HG03025 (cell line): ENCODE results near the gene SPAG9.
A peak's percentile ranks its signal among the peaks of the same experiment; 100 is the strongest.
"Not testable (repeated sequence)": the region's sequence is repeated elsewhere in the genome, so short reads cannot be mapped to it uniquely, and the experiment has no call there.

ENCODE experiments used
- ATAC-seq: cut with Tn5 transposase; IDR thresholded peaks from one replicate; pipeline ENCODE4 v1.9.1; 2021; ENCODE audit warnings: mild to moderate bottlenecking, moderate library complexity; ENCODE audit not compliant: unreplicated experiment, low FRiP score

The SPAG9 gene

DNA sequence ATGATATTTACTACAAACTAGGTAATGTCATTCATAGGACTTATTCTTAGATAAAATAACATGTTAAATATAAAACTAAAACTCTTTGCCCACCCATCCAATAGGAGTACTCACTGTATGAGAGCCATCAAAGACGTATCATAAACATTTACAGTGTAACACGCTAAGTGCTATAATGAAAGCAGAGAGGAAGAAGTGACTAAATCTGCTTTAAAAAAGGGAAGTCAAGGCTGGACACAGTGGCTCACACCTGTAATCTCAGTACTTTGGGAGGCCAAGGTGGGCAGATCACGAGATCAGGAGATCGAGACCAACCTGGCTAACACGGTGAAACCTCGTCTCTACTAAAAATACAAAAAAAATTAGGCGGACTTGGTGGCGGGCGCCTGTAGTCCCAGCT is 32.4 kb downstream of the SPAG9 start:
- no peak for ATAC-seq

DNA sequence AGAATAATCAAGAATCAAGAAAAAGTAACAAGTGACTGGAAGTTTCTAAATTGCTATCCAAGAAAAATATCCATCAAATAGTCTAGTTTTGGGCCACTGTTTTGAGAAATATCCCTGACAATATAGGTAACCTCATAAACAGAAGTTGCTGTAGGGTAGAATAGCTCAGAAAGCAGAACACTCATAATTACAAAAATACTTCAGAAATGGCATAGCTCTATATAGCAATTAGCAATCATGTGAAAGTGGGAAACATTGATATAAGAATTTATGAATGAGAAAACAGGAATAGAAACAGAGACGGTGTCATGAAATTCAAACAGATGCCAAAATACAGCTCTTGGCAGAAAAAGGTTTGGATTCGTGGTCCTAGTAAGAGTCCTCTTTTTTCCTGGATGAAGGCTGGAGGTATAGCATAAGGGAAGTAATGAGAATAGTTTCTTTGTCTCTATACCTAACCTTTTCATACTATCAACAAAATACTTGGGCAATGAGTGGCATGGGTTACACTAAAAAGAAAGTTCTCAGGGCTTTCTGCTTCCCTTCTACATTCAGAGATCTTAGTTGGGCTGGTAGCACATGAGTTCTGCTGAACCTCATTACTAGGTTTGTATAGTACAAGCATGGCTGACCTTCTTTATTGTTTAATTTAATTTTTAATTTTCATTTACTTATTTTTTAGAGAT is 33.5 kb downstream of the SPAG9 start:
- ATAC-seq, result no peak

- no peak for ATAC-seq
These were observed 35.4 kb downstream of the SPAG9 start for GRCh38 chr17:51085150-51085805.

DNA sequence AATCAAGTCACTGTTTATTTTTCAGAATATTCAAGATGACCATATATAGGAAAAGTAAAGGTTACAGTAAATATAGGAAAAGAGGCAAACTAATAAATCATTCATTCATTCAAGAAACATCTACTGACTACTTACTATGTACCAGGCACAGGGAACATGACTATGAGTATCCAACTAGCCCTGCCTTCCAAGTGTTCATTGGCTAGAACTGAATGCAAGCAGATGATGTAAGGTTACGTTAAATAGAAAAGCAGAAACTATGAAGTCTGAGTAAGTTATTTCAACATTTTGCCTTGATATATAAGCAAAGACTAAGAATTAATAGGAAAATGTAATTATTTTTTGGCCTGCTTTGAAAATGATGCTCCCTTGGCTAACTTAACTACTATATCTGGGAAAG is 36.7 kb downstream of the SPAG9 start:
- no peak for ATAC-seq

- ATAC-seq, result not testable (repeated sequence)
These were observed 37.3 kb downstream of the SPAG9 start for GRCh38 chr17:51083364-51083763.

DNA sequence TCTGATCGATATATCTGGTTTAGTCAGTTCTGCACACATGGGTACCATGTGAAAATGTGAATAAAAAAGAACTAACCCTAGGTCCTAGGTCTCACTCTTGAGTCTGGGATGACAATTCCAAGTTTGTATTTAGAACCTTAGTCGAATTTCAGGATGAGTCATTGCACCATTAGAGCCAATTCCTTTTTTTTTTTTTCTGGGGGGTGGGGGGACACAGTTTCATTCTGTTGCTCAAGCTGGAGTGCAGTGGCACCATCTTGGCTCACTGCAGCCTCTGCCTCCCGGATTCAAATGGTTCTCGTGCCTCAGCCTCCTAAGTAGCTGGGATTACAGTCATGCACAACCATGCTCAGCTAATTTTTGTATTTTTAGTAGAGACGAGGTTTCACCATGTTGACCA is 41.6 kb downstream of the SPAG9 start:
- ATAC-seq, result no peak

DNA sequence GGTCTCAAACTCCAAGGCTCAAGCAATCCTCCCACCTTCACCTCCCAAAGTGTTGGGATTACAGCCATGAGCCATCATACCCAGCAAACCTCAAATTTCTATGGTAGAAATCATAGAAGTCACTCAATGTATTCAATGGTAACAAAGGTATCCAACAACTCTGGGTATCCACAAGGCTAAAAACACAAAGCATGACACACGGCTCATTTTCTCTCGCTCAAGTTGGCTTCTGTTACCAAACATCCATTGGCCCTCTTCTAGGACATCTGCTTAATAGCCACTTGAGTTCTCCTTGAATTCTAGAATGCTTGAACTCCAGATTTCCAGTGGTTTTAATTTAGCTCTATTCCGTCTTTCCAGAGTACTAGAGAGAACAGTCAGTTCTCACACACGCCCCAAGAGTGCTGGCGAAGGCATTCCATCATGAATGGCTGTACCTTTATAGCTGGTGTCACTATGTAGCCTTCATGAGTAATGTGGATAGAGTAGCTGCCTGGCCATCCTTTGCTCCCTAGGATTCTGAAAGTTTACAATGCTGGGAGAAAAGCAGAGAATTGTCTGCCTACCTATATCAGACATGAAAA is 42.6 kb downstream of the SPAG9 start:
- ATAC-seq, result no peak

- no peak for ATAC-seq
These were observed 43.8 kb downstream of the SPAG9 start for GRCh38 chr17:51076821-51077220.

DNA sequence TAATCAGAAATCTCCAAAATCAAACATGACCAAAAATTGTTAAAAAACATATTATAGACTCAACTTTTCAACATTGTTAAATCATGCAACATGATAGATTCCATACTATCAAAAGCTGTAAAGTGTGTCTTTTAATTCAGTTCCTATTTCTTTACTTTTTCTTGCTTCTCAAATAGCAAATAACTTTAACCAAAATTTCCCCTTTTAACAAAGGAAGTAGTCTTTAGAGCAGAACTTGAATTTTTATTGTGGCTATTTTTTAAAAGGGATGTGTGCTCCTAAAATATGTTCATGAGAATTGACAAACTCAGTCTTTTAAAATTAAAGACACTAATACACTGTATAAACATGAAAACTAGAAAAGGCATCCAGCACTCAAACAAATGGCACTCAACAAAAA is 49.1 kb downstream of the SPAG9 start:
- ATAC-seq, result no peak

- ATAC-seq, result no peak
These were observed 55.2 kb downstream of the SPAG9 start for GRCh38 chr17:51065466-51065865.

DNA sequence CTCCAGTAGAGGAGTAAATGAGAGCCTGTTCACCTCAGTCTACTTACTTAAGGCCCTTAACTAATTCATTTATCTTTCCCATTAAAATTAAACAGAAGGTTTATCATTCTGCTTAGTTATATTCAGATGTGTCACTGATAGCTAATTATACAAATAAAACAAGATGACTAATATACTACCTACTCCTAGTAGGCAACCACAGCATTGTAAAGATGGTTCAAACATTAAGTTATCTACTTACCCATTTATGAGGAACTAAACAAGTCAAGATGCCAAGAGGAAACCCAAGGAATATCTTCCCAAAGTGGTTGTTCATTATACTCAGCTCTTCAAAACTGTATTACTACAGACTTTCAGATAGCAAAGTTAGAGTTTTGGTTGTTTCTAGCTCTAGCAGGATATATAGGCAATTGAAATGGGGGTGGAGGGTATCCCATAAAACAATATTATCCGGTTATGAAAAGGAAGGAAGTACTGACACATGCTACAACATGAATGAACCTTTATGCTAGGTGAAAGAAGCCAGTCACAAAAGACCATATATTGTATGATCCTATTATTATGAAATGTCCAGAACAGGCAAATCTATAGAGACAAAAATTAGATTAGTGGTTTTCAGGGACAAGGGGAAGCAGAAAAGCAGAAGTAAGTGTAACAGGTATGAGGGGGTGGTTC is 56.5 kb downstream of the SPAG9 start:
- no peak for ATAC-seq

- no peak for ATAC-seq
These were observed 60.3 kb downstream of the SPAG9 start for GRCh38 chr17:51060396-51060795.

- no peak for ATAC-seq
These were observed 60.9 kb downstream of the SPAG9 start for GRCh38 chr17:51059781-51060180.

- ATAC-seq, result no peak
These were observed 63.1 kb downstream of the SPAG9 start for GRCh38 chr17:51057534-51057933.

GRCh38 chr17:51056813-51057510 is 63.7 kb downstream of the SPAG9 start:
- ATAC-seq, result no peak

- no peak for ATAC-seq
These were observed 65.9 kb downstream of the SPAG9 start for GRCh38 chr17:51054748-51055147.

DNA sequence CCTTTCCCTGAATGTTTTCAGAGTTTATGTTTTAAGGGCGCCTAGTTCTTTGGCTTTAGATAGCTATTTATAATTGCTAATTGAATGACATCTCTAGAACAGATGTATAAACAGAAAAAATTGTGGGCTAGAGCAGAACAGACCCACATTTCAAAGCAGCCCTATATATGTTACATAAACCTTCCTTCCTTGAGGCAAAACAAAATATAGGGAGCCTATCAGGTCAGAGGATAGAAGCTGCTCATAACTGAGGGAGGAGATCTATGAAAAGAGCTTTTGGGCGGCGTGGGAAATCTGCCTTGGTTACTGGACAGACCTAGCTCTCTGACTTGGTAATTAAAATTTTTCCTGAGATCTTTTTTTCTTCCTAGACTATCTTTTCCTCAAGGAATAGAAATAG is 68.4 kb downstream of the SPAG9 start:
- ATAC-seq, result no peak

DNA sequence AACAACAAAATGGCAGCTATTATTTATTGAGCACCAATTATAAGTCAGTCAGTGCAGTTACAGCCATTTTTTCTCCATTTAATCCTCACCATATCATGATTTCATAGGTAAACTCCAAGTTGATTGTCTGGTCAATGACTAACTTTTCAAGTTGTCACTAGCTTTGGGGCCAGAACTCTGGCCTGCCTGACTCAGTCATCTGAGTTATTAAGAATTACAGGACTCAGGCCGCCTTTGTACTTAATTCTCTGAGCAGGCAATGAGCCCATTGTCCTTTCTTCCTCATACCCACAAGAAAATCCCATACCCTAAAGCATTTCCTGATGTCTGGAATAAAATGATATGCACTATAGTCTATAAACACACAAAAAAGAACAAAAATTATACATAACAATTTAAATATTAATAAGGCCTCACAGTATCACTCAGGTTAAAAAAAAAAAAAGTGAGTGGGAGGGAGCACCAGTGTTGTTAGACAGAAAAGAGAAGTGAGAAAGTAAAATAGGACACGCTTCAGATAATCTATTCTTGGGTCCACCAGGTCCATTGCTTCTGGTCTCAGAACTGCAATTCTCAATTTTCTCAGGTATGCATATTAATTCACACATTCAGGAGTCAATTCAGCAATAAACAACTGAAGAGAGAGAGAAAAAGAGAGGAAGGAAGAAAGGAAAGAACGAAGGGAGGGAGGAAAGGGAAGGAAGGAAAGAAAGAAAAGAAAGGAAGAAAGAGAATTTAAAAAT is 70.2 kb downstream of the SPAG9 start:
- ATAC-seq, result peak; percentile 64

- ATAC-seq, result no peak
These were observed 73.9 kb downstream of the SPAG9 start for GRCh38 chr17:51046514-51047384.
